HFFc6 (cell line): ENCODE measurements around the gene SPTB. TPM values are rescaled to one million over a fixed set of nuclear protein-coding genes. Genes with fewer than 3 reads are reported as not detected.

ENCODE experiments used
- DNase-seq: peaks from one replicate; pipeline ENCODE4 v3.0.0-alpha.2; 2018
- H3K27ac Mint-ChIP-seq: 2 replicates; pipeline ENCODE4 v1.8.0; 2020; ENCODE audit warnings: mild to moderate bottlenecking, mixed read lengths
- H3K27me3 Mint-ChIP-seq: 2 replicates; pipeline ENCODE4 v1.8.0; 2021; ENCODE audit warnings: mild to moderate bottlenecking, moderate library complexity, mixed read lengths; ENCODE audit not compliant: insufficient read depth
- H3K36me3 Mint-ChIP-seq: 2 replicates; pipeline ENCODE4 v1.8.0; 2021; ENCODE audit warnings: low read depth, mixed read lengths
- H3K4me1 Mint-ChIP-seq: 2 replicates; pipeline ENCODE4 v1.8.0; 2020; ENCODE audit warnings: low read depth, mixed read lengths
- H3K4me3 Mint-ChIP-seq: 2 replicates; pipeline ENCODE4 v1.8.0; 2020; ENCODE audit warnings: mild to moderate bottlenecking, moderate library complexity, mixed read lengths
- H3K9me3 Mint-ChIP-seq: 2 replicates; pipeline ENCODE4 v1.8.0; 2020; ENCODE audit warnings: mild to moderate bottlenecking, mixed read lengths
- CTCF ChIP-seq: fragments of 200-600 bp; sonication (generic); IDR thresholded peaks from 2 replicates; pipeline ENCODE4 v1.5.0; 2021; ENCODE audit warnings: antibody characterized with exemption, mild to moderate bottlenecking
- total RNA-seq, 6 experiments: library from RNA; stranded (reverse); fragmentation: NEBNext Ultra II Directional; extraction: Animal tissue kit (Norgen Biotek cat#: 25700); gene quantifications; 2 replicates in 1 of 6; 3 replicates in 5 of 6; pipeline ENCODE4 v1.2.3, GENCODE V29; 2021

The SPTB gene
- total RNA-seq, 6 experiments from 2014 or later = 0.58 to 1.1 (median 0.72) TPM

DNA sequence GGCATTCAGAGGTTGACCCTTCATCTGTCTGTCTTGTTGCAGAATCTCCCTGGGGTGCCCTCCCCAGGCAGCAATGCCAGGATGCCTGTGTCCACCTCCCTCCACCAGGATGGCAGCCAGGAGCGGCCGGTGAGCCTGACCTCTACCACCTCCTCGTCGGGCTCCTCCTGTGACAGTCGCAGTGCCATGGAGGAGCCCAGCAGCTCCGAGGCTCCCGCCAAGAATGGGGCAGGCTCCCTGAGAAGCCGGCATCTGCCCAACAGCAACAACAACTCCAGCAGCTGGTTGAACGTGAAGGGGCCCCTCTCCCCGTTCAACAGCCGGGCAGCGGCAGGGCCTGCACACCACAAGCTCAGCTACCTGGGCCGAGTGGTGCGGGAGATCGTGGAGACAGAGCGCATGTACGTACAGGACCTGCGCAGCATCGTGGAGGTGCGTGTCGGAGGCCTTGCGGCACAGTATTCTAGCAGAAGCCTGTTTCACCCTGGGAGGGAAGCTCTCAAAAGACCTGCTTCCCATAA, 152.1 kb downstream of the SPTB start:
- Mint-ChIP-seq H3K27ac (no peak overlapping the region), H3K9me3 (no peaks in the 10 kb centered on the region), H3K27me3 (no peaks in the 10 kb centered on the region), H3K36me3 (no peaks in the 10 kb centered on the region), H3K4me3 (no peak overlapping the region), H3K4me1 (peaks cover 25% of the 10 kb centered on the region)
- no peak for DNase-seq
- no peak for TF ChIP-seq CTCF

DNA sequence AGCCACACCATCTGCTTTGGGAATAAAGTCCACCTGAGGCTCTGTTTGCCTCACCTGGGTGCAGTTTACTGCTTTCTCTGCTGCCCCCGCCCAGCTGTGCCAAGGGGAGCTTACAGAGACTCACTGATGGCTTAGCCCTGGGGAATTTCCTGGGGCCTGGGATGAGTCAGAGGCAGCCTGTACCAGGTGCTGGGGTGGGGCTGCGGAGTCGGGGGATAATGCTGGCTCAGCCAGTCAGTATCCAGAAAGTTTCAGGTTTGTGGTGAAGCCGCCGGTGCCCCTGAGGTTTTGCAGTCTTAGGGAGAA, 153.2 kb downstream of the SPTB start:
- peak; percentile 18 for DNase-seq
- Mint-ChIP-seq H3K36me3 (no peaks in the 10 kb centered on the region), H3K27me3 (no peaks in the 10 kb centered on the region), H3K27ac (no peak overlapping the region), H3K9me3 (no peaks in the 10 kb centered on the region), H3K4me3 (no peak overlapping the region), H3K4me1 (peaks cover 31% of the 10 kb centered on the region)
- TF ChIP-seq CTCF = no peak

- no peak overlapping the region for H3K4me3 Mint-ChIP-seq
Observed at GRCh38 chr14:64725879-64726584, 153.7 kb downstream of the SPTB start.

DNA sequence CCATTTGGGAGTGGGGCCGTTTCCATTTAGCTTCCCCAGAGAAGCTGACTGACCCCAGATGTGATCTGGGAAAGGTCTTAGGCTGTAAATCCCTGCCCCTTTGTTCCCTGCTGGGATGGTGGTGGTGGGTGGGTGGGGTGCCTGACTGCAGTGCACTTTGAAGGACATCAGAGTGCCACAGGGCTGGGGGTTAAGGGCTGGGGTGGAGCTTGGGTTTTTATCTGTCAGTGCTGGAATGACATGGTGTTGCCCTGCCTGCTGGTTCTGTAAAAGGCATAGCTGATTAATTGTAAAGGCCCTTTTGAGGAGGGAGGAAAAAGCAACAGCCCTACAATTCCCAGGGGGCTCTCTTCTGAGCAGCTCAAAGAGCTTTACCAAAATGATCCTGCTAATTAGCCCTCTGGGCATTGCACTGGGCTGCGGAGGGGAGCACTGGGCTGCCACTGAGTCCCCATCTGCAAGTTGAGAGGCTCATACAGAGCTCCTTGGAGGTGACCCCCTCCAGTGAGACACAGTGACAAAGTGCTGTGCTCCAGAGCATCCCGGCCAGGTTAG, 154.4 kb downstream of the SPTB start:
- H3K27me3 Mint-ChIP-seq = no peaks in the 10 kb centered on the region; the same call in 1 of the 2 replicates
- H3K4me3 Mint-ChIP-seq = no peak overlapping the region
- H3K4me1 Mint-ChIP-seq = peaks cover 43% of the 10 kb centered on the region
- no peak for TF ChIP-seq CTCF
- no peaks in the 10 kb centered on the region for H3K36me3 Mint-ChIP-seq
- DNase-seq = no peak
- no peak overlapping the region for H3K27ac Mint-ChIP-seq
- H3K9me3 Mint-ChIP-seq = no peaks in the 10 kb centered on the region

More at GRCh38 chr14:64725879-64726584, 153.7 kb downstream of the SPTB start:
- H3K9me3 Mint-ChIP-seq = no peaks in the 10 kb centered on the region
- H3K27me3 Mint-ChIP-seq = no peaks in the 10 kb centered on the region
- no peaks in the 10 kb centered on the region for H3K36me3 Mint-ChIP-seq
- no peak for DNase-seq
- H3K4me1 Mint-ChIP-seq = peaks cover 36% of the 10 kb centered on the region
- H3K27ac Mint-ChIP-seq = no peak overlapping the region
- no peak for TF ChIP-seq CTCF

DNA sequence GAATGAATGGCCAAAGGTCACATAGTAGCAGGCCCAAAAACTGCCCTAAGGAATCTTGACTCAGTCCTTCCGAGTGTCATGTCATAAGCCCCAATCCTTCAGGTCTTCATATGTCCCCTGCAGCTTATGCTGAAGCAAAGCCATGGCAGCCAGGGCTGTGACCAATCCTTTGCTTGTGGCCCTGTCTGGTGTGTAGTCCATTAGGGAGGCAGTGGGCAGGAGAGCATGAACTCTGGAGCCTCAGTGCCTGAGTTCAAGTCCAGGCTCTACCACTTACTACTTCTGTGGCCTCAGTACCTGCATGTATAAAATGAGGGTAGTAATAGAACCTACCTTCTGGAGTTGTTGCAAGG, 155.2 kb downstream of the SPTB start:
- Mint-ChIP-seq H3K27ac (no peak overlapping the region), H3K9me3 (no peaks in the 10 kb centered on the region), H3K27me3 (no peaks in the 10 kb centered on the region; the same call in 1 of the 2 replicates), H3K4me3 (no peak overlapping the region), H3K36me3 (no peaks in the 10 kb centered on the region), H3K4me1 (peaks cover 51% of the 10 kb centered on the region)
- TF ChIP-seq CTCF = no peak
- DNase-seq = no peak
